Adipose tissue (tissue), 3 donors: ENCODE results near the gene AHRR. TPM values are rescaled to one million over a fixed set of nuclear protein-coding genes. Genes with fewer than 3 reads are reported as not detected.

Experiments used
- H3K27ac ChIP-seq: one replicate; pipeline ENCODE4 v1.5.1; 2013; ENCODE audit warnings: low read depth, low read length
- WGBS, 3 donors: extraction: QIAGEN DNeasy Blood & Tissue Kit; methylation state at CpG; one replicate each; pipeline ENCODE4 v1.1.7; 2013; 5-methylcytosine and 5-hydroxymethylcytosine counted together
- polyA plus RNA-seq, 3 donors: library from polyadenylated mRNA; stranded (reverse); fragments of 200-250 nt; gene quantifications; one replicate each; pipeline ENCODE4 v1.2.3, GENCODE V29; 2013
- donor health status: healthy with polysubstance abuse.
- donor health status: Bipolar disorder and iron deficiency.
- donor health status: healthy.

AHRR gene
- polyA plus RNA-seq, 3 donors, result 0.11 to 1.5 (median 0.28) TPM

DNA sequence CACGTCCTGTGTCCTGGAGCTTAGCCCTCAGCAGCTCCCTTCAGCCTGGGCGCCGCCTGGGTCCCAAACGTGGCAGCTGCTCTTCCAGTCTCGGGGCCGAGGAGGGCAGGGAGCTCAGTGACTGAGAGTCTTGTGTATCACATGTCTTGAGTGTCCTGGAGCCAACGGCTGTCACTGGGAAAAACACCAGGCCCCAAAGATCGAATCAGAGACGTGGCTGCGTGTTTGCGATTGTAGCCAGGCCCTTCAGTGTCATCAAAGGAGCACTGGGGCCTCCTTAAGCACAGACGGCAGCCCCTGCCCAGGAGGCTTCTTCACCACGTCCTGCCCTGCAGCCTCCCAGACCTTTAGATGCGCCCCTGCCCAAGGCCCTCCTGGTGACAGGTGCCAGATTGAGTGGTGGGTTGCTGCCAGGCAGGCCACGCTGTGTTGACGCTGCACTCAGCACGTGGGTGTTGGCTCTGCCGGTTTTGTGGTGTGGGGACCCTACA, 115.8 kb downstream of the AHRR start:
- 65 to 73% (median 66%) methylated on average over 18 of the region's 18 CpGs for WGBS, 3 donors
- no peak overlapping the region for H3K27ac ChIP-seq

GRCh38 chr5:438481-438981, 117.0 kb downstream of the AHRR start:
- WGBS, 3 donors, result 71 to 78% (median 72%) methylated on average over 14 of the region's 14 CpGs
- H3K27ac ChIP-seq, result no peak overlapping the region

GRCh38 chr5:439181-439580, 117.7 kb downstream of the AHRR start:
- WGBS, 3 donors, result 79 to 93% (median 85%) methylated on average over 8 of the region's 8 CpGs
- H3K27ac ChIP-seq, result no peak overlapping the region

DNA sequence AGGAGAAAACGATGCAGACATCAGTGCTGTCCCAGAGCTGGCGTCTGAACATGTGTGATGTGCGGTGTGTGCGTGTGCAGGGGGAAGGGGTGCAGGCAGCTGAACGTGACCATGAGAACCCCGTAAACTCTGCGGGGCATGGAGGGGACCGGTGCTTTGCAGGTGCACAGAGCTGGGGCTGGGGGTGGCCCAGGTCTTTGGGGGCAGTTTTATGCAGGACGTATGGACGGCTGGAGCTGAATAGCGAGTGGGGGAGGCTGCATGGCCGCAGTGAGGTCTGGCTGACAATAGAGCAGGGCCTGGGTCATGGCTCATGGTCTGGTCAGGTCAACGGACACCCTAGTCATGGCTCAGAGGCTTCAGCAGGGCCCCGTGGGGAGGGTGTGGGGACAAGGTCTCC, 118.1 kb downstream of the AHRR start:
- WGBS, 3 donors, result 73 to 82% (median 75%) methylated on average over 14 of the region's 14 CpGs
- H3K27ac ChIP-seq, result no peak overlapping the region

DNA sequence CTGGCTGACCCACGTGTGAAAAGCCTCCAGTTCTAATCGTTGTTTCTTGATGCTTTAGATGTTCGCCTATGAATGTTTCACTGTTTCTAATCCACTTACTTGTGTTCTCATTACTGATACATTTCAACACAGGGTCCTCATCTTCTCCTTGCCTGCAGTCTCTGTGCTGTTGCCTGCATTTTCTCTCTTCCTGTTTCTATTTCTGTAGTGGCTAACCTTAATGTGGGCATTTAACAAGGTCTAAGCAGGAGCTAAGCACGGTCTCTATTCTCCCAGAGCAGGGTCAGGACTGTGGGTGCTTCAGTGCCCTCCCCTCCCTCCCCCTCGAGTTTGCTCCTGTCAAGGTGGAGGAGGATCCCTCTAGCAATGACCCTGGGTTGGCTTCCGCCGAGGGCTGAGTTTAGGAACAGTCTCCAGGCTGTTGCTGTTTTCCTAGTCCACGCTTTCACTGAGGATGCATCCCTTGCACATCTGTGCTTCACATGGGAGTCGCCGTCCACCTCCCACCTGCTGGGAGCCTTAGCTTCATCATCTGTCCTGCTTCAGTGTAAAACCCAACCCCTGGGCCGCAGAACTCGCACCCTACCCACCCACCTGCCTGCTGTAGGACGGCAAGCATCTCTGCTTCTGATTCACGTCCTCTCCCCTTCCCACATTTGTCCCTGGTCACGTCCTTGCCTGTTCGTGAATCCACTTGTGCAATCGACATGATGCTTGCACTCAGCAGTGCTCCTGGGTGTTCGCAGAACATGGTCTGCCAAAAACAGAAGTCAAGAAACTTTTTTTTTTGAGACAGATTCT, 119.1 kb downstream of the AHRR start:
- WGBS, 3 donors, result 63 to 72% (median 67%) methylated on average over 18 of the region's 18 CpGs
- H3K27ac ChIP-seq, result no peak overlapping the region

DNA sequence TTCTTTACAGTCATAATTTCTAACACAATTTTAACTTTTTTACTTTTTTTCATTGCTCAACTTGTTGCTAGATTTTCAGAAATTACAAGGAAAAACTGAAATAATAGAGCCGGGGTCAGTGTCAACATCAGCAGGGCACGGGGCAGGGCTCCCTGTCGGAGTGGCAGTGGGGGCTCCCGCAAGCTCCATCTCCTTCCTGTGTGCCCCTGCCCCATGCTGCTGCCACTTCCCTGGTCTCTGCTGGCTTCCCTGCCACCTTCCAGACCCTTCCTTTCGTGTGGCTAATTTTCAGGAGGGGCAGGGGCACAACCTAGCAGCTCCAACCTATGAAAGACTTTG, 120.5 kb downstream of the AHRR start:
- H3K27ac ChIP-seq, result no peak overlapping the region
- WGBS, 3 donors, result 81 to 88% (median 85%) methylated on average over 5 of the region's 5 CpGs

GRCh38 chr5:442335-443238, 121.1 kb downstream of the AHRR start, which contains the start of gene EXOC3:
Gene EXOC3, plus strand, starts transcription at chr5:443176. Its CDS starts 3,030 bp downstream, at chr5:446206.
- H3K27ac ChIP-seq, result no peak within 1 kb of the TSS
- 4 to 8% (median 6%) methylated on average over 56 to 73 of the region's 73 CpGs for WGBS, 3 donors

DNA sequence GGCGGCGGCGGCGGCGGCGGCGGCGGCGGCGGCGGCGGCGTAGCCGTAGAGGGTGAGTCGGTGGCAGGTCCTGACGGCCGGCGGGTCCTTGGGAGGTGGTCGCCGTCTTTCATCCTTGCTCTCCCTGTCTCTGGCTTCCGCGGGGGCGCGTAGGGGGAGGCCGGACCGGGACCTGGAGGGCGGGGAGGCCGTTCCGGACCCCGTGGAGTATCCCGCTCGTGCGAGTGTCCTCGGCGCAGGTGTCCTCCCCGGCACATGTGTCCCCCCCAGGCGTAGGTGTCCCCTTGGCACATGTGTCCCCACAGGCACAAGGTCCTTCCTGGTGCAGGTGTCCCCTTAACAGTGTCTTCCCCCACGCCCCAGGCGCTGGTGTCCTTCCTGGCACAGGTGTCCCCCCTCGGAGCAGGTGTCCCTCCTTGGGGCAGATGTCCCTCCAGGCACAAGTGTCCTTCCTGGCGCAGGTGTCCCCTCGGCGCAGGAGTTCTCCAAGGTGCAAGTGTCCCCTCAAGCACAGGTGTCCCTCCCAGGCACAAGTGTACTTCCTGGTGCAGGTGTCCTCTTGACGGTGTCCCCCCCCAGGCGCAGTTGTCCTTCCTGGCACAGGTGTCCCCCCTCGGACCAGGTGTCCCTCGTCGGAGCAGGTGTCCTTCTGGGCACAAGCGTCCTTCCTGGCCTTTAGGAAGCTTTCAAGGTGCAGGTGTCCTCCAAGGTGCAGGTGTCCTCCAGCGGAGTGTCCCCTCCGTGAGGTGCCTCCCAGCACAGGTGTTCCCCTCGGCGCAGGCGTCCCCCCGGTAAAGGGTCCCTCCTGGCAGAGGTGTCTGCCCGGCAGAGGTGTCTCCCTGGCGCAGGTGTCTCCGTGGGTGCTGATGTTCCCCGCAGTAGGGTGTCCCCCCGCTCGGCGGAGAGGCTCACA, 122.0 kb downstream of the AHRR start:
- WGBS, 3 donors, result 14 to 20% (median 15%) methylated on average over 36 to 62 of the region's 62 CpGs
- H3K27ac ChIP-seq, result no peak overlapping the region

DNA sequence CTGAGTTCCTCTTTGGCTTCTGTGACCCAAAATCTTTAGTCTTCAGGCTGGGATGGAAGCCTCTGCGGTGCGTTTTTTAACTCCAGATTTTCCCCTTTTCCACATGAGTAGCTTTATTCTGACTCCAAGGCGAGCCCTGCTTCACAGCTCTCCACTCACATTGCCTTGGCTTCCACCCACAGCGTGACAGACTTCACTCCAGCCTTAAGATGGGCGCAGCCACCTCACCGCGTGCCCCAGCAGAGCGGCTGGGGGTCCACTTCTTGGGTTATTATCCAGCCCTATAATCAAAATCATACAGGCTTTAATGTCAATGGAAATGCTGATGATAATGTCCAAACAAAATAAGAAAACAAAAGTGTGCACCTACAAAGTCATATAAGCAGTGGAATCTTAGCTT, 122.7 kb downstream of the AHRR start:
- H3K27ac ChIP-seq, result no peak overlapping the region
- 84 to 91% (median 86%) methylated on average over 8 of the region's 8 CpGs for WGBS, 3 donors

DNA sequence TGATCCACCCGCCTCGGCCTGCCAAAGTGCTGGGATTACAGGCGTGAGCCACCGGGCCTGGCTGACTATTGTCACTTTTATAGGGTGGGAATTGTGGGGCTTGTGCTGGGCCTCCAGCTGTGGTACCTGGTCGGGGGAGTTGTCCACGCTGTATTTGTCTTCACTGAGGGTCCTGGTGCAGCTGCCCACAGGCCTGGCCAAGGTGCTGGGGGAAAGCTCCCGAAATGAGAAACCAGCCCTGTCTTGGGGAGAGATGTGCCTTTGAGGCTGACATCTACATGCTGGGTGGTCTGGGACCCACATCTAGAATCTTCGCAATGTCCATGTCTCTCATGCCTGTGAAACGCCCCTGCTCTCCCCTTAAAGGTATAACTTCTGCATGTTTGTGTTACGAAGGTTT, 124.1 kb downstream of the AHRR start:
- no peak overlapping the region for H3K27ac ChIP-seq
- WGBS, 3 donors, result 88 to 91% (median 88%) methylated on average over 10 of the region's 10 CpGs

DNA sequence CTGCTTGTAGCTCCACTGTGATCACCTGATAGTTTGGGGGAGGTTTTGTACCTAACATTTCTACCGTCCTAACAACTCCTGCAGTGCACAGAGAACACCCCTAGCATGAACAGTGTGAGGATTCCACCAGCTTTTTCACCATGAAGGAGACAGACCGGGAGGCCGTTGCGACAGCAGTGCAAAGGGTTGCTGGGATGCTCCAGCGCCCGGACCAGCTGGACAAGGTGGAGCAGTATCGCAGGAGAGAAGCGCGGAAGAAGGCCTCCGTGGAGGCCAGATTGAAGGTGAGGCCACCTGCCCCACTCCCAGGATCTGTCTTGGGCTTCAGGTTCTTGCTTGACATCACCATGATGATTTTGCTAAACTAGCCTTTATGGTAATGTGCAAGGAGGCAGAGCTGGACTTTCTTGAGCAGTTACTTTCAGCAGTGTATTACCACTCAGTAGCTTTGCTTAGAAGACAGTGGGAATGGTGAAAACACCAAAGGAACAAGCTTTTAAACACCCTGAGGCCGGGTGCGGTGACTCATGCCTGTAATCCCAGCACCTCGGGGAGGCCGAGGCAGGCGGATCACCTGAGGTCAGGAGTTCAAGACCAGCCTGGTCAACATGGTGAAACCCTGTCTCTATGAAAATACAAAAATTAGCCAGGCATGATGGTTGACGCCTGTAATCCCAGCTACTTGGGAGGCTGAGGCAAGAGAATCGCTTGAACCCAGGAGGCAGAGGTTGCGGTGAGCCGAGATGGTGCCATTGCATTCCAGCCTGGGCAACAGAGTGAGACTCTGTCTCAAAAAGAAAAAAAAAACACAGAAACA, 124.8 kb downstream of the AHRR start:
- no peak overlapping the region for H3K27ac ChIP-seq
- WGBS, 3 donors, result 83 to 88% (median 88%) methylated on average over 19 of the region's 19 CpGs

- WGBS, 3 donors, result 48 to 62% (median 56%) methylated on average over 7 of the region's 7 CpGs
- H3K27ac ChIP-seq, result no peak overlapping the region
Measured at GRCh38 chr5:446883-447263, 125.4 kb downstream of the AHRR start.

DNA sequence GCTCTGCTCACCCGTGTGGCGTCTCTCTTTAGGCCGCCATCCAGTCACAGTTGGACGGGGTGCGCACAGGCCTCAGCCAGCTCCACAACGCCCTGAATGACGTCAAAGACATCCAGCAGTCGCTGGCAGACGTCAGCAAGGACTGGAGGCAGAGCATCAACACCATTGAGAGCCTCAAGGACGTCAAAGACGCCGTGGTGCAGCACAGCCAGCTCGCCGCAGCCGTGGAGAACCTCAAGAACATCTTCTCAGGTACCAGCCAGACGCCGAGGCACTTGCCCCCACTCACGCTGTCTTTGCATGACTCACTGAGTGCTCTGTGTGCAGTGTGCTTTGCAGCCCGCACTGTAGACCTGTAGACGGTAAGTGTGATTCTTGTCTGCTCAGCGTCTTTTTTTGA, 126.0 kb downstream of the AHRR start:
- 92 to 94% (median 92%) methylated on average over 21 of the region's 21 CpGs for WGBS, 3 donors
- no peak overlapping the region for H3K27ac ChIP-seq

- WGBS, 3 donors, result 71 to 88% (median 73%) methylated on average over 21 of the region's 21 CpGs
Measured at GRCh38 chr5:448061-448765, 126.7 kb downstream of the AHRR start.

DNA sequence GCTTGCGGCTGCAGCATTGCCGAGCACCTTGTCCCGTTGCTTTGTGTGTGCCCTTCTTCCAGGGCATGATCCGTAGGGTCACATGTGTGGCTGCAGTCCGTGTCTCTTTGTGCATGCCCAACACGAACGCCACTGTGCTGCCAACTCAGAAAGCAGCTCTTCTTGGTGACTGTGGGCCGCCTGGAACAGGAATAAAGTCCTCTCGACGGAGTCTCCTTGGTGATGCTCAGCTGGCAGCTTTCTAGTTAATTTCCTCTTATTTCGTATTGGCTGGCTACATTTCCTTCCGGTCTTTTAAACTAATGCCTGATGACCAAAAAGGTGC, 127.2 kb downstream of the AHRR start:
- 79 to 89% (median 80%) methylated on average over 12 of the region's 12 CpGs for WGBS, 3 donors
- H3K27ac ChIP-seq, result no peak overlapping the region

More at GRCh38 chr5:448061-448765, 126.7 kb downstream of the AHRR start:
- no peak overlapping the region for H3K27ac ChIP-seq

DNA sequence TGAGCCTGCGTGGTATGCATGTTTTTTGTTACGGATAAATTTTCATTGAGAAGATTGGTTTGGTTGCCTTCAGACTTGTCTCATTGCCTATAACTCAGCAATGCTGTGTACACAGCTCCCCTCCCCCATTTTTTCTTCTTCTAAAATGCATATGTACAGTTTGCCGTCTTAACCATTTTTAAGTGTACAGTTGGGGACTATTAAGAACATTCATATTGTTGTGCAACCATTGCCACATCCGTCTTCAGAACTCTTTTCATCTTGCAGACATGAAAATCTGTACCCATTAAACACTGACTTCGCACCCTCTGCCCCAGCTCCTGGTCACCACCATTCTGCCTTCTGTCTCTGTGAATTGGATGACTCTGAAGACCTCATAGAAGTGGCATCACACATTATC, 127.6 kb downstream of the AHRR start:
- H3K27ac ChIP-seq, result no peak overlapping the region
- WGBS, 3 donors, result 80 to 94% (median 82%) methylated on average over 5 of the region's 5 CpGs
